Measurements from ENCODE around the gene CCR5. TPM values are rescaled to one million over a fixed set of nuclear protein-coding genes. Genes with fewer than 3 reads are reported as not detected.

CCR5 gene
- total RNA-seq, 1 experiment from 2014 or later, result not detected

DNA sequence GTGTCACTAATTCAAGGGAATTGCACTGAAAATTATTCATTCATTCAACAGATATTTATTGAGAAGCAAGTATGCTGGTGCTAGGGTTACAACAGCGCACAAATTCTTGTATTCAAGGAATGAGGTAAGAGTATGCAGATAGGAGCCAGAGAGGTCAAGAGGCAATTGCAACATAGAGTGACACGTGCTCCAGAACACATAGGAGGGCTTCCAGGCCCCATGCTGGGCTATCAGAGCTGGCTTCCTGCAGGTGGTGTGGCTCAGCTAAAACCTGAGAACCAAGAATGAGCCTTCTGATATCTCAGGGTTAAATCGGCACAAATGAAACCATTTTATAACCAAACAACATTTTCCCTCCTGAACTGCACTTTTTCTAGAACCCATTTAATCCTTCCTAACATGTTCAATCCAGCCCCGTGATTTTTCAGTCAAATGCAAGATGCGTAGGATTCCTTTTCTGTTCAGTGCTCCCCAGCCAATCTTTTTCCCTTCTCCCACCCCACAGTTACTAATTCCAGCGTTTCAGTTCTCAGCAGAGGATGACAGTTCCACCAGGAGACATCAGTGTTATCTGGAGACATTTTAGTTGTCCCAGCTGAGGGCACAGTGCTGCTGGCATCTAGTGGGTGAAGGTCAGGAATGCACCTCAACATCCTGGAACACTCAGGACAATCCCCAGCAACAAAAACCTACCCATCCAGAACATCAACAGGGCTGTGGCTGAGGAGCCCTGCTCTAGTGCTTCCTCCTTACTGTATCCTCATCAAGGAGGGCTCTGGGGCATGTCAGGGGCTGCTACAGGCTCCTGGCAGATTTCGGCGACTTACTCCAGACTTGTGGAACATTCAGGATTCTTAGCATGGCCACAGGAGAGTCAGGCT, 23.0 kb downstream of the CCR5 start:
- no peak for DNase-seq (ENCODE audit: low read depth, low spot score)
- intact Hi-C loops (cut with micrococcal nuclease), result no loop called here
- H3K4me3 ChIP-seq (replicated peaks in 1 of 2; ENCODE audit: low read depth in 1 of 2, low read length in 2 of 2), result no peak overlapping the region
- H3K9me3 ChIP-seq (ENCODE audit: control insufficient read depth in 1 of 2, insufficient read depth in 1 of 2, low read depth in 1 of 2, low read length in 2 of 2), result no peaks in the 10 kb centered on the region
- H3K79me2 ChIP-seq (ENCODE audit: insufficient read depth, low read length), result no peaks in the 10 kb centered on the region
- TF ChIP-seq CEBPB (IDR thresholded peaks at IDR 0.05; ENCODE audit: low read depth), result 0 out of 2 replicates have a peak, but pooled peaks have one; percentile 16
- 0 out of 2 replicates have a peak, but pooled peaks have one; percentile 14 for TF ChIP-seq RAD21 (IDR thresholded peaks at IDR 0.05; ENCODE audit: low read depth)
- no peak for TF ChIP-seq SRF (IDR thresholded peaks at IDR 0.05; ENCODE audit: low read depth)
- ChIA-PET POLR2A (no interaction called here), RAD21 (ENCODE audit: low non-redundant PET in 1 of 2, low total read pairs in 2 of 2, uncharacterized antibody in 2 of 2, unreplicated experiment in 2 of 2) (interaction anchor here in 1 of 2 experiments (0.6 kb wide), 1 partner anchor 1140 kb away, joined by 3 read pairs; no protein-coding TSS in a partner anchor), CTCF (no interaction called here)
- peak; percentile 32; the same call in 1 of the 2 replicates for ATAC-seq
- no peak overlapping the region for H3K4me2 ChIP-seq (ENCODE audit: low read length)
- no peaks in the 10 kb centered on the region for H3K4me1 ChIP-seq (ENCODE audit: control insufficient read depth in 1 of 2, insufficient read depth in 2 of 2, low read length in 2 of 2)
- H3K36me3 ChIP-seq (ENCODE audit: control insufficient read depth in 1 of 2, insufficient read depth in 2 of 2, low read length in 2 of 2), result no peaks in the 10 kb centered on the region
- H3K9ac ChIP-seq (ENCODE audit: low read length), result no peak overlapping the region
- no peak overlapping the region for H2AFZ ChIP-seq (ENCODE audit: low read depth, low read length, poor library complexity, severe bottlenecking)
- no TSS peak for BruUV-seq (replicated peaks)
- no peaks in the 10 kb centered on the region for H4K20me1 ChIP-seq (ENCODE audit: insufficient read depth)
- no peak overlapping the region for H3K27ac ChIP-seq (ENCODE audit: low read depth, low read length)
- H3K27me3 ChIP-seq (ENCODE audit: insufficient read depth, low read length), result no peaks in the 10 kb centered on the region
- H3K9me2 ChIP-seq (ENCODE audit: insufficient read depth), result no peaks in the 10 kb centered on the region

DNA sequence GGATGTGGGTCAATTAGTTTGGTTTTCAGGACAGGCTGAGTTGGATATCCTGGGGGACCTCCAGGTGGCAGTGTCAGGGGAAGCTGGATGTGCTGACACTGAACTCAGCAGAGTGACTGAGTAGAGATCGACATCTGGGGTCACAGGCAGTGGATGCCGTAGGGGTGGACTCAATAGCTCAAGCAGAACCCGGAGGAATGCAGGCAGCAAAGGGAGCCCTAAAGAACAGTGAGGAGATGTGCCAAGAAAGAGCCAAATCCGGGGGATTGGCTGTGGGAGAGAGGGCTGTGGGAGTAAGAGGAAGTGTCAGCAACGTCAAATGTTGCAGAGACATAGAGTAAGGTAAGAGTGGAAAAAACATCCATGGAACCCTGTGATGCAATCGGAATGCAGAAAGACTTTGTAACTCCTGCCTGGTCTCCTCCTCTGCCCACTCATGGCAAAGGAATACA, 24.5 kb downstream of the CCR5 start:
- no peaks in the 10 kb centered on the region for H3K9me2 ChIP-seq (ENCODE audit: insufficient read depth)
- ChIA-PET RAD21 (ENCODE audit: low non-redundant PET in 1 of 2, low total read pairs in 2 of 2, uncharacterized antibody in 2 of 2, unreplicated experiment in 2 of 2) (no interaction called here), POLR2A (no interaction called here), CTCF (no interaction called here)
- intact Hi-C loops (cut with micrococcal nuclease), result no loop called here
- H3K27ac ChIP-seq (ENCODE audit: low read depth, low read length), result no peak overlapping the region
- DNase-seq (ENCODE audit: low read depth, low spot score) (no peak), ATAC-seq (peak; percentile 72)
- no peaks in the 10 kb centered on the region for H3K36me3 ChIP-seq (ENCODE audit: control insufficient read depth in 1 of 2, insufficient read depth in 2 of 2, low read length in 2 of 2)
- H3K4me1 ChIP-seq (ENCODE audit: control insufficient read depth in 1 of 2, insufficient read depth in 2 of 2, low read length in 2 of 2), result no peaks in the 10 kb centered on the region
- H3K9ac ChIP-seq (ENCODE audit: low read length), result no peak overlapping the region
- H3K4me3 ChIP-seq (replicated peaks in 1 of 2; ENCODE audit: low read depth in 1 of 2, low read length in 2 of 2), result no peak overlapping the region
- no TSS peak for BruUV-seq (replicated peaks)
- TF ChIP-seq JUND (IDR thresholded peaks at IDR 0.05) (no peak), RAD21 (IDR thresholded peaks at IDR 0.05; ENCODE audit: low read depth) (no peak), EGR1 (IDR thresholded peaks at IDR 0.05; ENCODE audit: low read depth) (no peak), ELF1 (IDR thresholded peaks at IDR 0.05; ENCODE audit: borderline replicate concordance, low read depth) (no peak), ZFX (IDR thresholded peaks at IDR 0.05) (no peak)
- TF ChIP-seq, protein P1, sequence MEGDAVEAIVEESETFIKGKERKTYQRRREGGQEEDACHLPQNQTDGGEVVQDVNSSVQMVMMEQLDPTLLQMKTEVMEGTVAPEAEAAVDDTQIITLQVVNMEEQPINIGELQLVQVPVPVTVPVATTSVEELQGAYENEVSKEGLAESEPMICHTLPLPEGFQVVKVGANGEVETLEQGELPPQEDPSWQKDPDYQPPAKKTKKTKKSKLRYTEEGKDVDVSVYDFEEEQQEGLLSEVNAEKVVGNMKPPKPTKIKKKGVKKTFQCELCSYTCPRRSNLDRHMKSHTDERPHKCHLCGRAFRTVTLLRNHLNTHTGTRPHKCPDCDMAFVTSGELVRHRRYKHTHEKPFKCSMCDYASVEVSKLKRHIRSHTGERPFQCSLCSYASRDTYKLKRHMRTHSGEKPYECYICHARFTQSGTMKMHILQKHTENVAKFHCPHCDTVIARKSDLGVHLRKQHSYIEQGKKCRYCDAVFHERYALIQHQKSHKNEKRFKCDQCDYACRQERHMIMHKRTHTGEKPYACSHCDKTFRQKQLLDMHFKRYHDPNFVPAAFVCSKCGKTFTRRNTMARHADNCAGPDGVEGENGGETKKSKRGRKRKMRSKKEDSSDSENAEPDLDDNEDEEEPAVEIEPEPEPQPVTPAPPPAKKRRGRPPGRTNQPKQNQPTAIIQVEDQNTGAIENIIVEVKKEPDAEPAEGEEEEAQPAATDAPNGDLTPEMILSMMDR (IDR thresholded peaks at IDR 0.05 in 2 of 3, conservative IDR thresholded peaks at IDR 0.05 in 1 of 3; ENCODE audit: borderline replicate concordance in 1 of 3, insufficient read depth in 1 of 3, low read depth in 2 of 3, low read length in 2 of 3), result peak in 2 of 3 experiments; percentile 36 to 38; a peak in 4 of 6 replicates
- TF ChIP-seq, protein P2, sequence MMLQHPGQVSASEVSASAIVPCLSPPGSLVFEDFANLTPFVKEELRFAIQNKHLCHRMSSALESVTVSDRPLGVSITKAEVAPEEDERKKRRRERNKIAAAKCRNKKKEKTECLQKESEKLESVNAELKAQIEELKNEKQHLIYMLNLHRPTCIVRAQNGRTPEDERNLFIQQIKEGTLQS (IDR thresholded peaks at IDR 0.05), result no peak
- TF ChIP-seq, protein P3, sequence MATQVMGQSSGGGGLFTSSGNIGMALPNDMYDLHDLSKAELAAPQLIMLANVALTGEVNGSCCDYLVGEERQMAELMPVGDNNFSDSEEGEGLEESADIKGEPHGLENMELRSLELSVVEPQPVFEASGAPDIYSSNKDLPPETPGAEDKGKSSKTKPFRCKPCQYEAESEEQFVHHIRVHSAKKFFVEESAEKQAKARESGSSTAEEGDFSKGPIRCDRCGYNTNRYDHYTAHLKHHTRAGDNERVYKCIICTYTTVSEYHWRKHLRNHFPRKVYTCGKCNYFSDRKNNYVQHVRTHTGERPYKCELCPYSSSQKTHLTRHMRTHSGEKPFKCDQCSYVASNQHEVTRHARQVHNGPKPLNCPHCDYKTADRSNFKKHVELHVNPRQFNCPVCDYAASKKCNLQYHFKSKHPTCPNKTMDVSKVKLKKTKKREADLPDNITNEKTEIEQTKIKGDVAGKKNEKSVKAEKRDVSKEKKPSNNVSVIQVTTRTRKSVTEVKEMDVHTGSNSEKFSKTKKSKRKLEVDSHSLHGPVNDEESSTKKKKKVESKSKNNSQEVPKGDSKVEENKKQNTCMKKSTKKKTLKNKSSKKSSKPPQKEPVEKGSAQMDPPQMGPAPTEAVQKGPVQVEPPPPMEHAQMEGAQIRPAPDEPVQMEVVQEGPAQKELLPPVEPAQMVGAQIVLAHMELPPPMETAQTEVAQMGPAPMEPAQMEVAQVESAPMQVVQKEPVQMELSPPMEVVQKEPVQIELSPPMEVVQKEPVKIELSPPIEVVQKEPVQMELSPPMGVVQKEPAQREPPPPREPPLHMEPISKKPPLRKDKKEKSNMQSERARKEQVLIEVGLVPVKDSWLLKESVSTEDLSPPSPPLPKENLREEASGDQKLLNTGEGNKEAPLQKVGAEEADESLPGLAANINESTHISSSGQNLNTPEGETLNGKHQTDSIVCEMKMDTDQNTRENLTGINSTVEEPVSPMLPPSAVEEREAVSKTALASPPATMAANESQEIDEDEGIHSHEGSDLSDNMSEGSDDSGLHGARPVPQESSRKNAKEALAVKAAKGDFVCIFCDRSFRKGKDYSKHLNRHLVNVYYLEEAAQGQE (IDR thresholded peaks at IDR 0.05; ENCODE audit: low read depth), result no peak
- no peaks in the 10 kb centered on the region for H3K79me2 ChIP-seq (ENCODE audit: insufficient read depth, low read length)
- no peaks in the 10 kb centered on the region for H3K9me3 ChIP-seq (ENCODE audit: control insufficient read depth in 1 of 2, insufficient read depth in 1 of 2, low read depth in 1 of 2, low read length in 2 of 2)
- no peaks in the 10 kb centered on the region for H4K20me1 ChIP-seq (ENCODE audit: insufficient read depth)
- no peak overlapping the region for H3K4me2 ChIP-seq (ENCODE audit: low read length)
- H2AFZ ChIP-seq (ENCODE audit: low read depth, low read length, poor library complexity, severe bottlenecking), result no peak overlapping the region
- no peaks in the 10 kb centered on the region for H3K27me3 ChIP-seq (ENCODE audit: insufficient read depth, low read length)

Measured in HCT116 (cell line).